Measurements from ENCODE around the gene STAG1. TPM values are rescaled to one million over a fixed set of nuclear protein-coding genes. Genes with fewer than 3 reads are reported as not detected.
"Not testable (repeated sequence)": the region's sequence is repeated elsewhere in the genome, so short reads cannot be mapped to it uniquely, and the experiment has no call there.

The STAG1 gene
- total and polyA plus RNA-seq, 2 experiments from 2014 or later: 9.0 to 21.9 TPM

DNA sequence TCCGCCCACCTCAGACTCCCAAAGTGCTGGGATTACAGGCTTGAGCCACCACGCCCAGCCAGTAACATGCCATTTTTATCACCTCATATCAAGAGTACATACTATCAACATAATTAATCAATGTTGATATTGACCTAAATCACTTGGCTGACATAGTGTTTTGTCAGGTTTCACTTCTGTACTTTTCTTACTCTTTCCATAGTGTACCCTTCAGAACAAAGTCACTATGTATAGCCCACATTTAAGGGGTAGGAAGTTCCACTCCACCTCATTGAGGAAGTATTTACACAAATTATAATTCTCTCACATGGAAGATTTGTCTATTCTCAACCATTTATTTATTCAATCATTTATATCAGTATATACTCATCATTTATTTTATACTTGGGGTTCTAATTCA lies 145.2 kb downstream of the STAG1 start:
- H3K36me3 Mint-ChIP-seq (ENCODE audit: low read depth): peaks cover 8% of the 10 kb centered on the region; the same call in 1 of the 3 replicates
- no peaks in the 10 kb centered on the region for H3K4me1 Mint-ChIP-seq
- Histone ChIP-seq H3K27me3 (ENCODE audit: insufficient read depth) (no peaks in the 10 kb centered on the region), H3K4me3 (no peak overlapping the region), H3K9me2 (ENCODE audit: insufficient read depth) (no peaks in the 10 kb centered on the region), H3K27ac (ENCODE audit: low read depth) (no peak overlapping the region), H3K36me3 (ENCODE audit: insufficient read depth) (no peaks in the 10 kb centered on the region), H3K79me2 (replicated peaks; ENCODE audit: insufficient read depth) (0 out of 2 replicates have a peak, but pooled peaks cover 3% of the 10 kb centered on the region), H2AFZ (no peak overlapping the region), H3F3A (replicated peaks; ENCODE audit: low read depth) (no peaks in the 10 kb centered on the region), H3K4me1 (ENCODE audit: insufficient read depth) (no peaks in the 10 kb centered on the region), H4K20me1 (replicated peaks; ENCODE audit: insufficient read depth) (no peaks in the 10 kb centered on the region), H3K4me2 (no peak overlapping the region)
- H3K4me3 Mint-ChIP-seq: no peak overlapping the region
- H3K9me3 Mint-ChIP-seq: no peaks in the 10 kb centered on the region
- DNase-seq (ENCODE audit: low spot score) (no peak), ATAC-seq (no peak)
- H3K27me3 Mint-ChIP-seq (ENCODE audit: insufficient read depth, low read depth, poor library complexity): no peaks in the 10 kb centered on the region
- H3K27ac Mint-ChIP-seq: no peak overlapping the region
- TF ChIP-seq, protein P1, sequence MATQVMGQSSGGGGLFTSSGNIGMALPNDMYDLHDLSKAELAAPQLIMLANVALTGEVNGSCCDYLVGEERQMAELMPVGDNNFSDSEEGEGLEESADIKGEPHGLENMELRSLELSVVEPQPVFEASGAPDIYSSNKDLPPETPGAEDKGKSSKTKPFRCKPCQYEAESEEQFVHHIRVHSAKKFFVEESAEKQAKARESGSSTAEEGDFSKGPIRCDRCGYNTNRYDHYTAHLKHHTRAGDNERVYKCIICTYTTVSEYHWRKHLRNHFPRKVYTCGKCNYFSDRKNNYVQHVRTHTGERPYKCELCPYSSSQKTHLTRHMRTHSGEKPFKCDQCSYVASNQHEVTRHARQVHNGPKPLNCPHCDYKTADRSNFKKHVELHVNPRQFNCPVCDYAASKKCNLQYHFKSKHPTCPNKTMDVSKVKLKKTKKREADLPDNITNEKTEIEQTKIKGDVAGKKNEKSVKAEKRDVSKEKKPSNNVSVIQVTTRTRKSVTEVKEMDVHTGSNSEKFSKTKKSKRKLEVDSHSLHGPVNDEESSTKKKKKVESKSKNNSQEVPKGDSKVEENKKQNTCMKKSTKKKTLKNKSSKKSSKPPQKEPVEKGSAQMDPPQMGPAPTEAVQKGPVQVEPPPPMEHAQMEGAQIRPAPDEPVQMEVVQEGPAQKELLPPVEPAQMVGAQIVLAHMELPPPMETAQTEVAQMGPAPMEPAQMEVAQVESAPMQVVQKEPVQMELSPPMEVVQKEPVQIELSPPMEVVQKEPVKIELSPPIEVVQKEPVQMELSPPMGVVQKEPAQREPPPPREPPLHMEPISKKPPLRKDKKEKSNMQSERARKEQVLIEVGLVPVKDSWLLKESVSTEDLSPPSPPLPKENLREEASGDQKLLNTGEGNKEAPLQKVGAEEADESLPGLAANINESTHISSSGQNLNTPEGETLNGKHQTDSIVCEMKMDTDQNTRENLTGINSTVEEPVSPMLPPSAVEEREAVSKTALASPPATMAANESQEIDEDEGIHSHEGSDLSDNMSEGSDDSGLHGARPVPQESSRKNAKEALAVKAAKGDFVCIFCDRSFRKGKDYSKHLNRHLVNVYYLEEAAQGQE (IDR thresholded peaks at IDR 0.05; ENCODE audit: unreplicated experiment): no peak
- TF ChIP-seq STAT1 (IDR thresholded peaks at IDR 0.05; ENCODE audit: unreplicated experiment) (no peak), CREB1 (CRISPR knock-in tag; IDR thresholded peaks at IDR 0.05; ENCODE audit: low read depth) (no peak), EZH2 (IDR thresholded peaks at IDR 0.05; ENCODE audit: low read depth, unreplicated experiment) (no peak), JUNB (IDR thresholded peaks at IDR 0.05; ENCODE audit: unreplicated experiment) (no peak), EZH2phosphoT487 (IDR thresholded peaks at IDR 0.05; ENCODE audit: unreplicated experiment) (no peak), ZNF114 (CRISPR knock-in tag; IDR thresholded peaks at IDR 0.05) (no peak), ZNF331 (CRISPR knock-in tag; IDR thresholded peaks at IDR 0.05; ENCODE audit: low read depth) (no peak)

DNA sequence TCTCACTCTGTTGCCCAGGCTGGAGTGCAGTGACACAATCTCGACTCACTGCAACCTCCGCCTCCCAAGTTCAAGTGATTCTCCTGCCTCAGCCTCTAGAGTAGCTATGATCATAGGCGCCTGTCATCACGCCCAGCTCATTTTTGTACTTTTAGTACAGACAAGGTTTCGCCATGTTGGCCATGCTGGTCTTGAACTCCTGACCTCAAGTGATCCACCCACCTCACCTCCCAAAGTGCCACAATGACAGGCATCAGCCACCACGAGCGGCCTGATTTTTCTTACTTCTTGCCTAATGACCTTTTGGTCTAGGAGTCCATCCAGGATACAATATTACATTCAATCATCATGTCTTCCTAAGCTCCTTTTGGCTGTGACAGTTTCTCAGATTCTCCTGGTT lies 146.0 kb downstream of the STAG1 start:
- H3K4me3 Mint-ChIP-seq, ATAC-seq, H3K9me3 Mint-ChIP-seq: not testable (repeated sequence)

GRCh38 chr3:136604961-136605360 lies 147.2 kb downstream of the STAG1 start:
- no peak overlapping the region for H3K27ac Mint-ChIP-seq
- no peak overlapping the region for H3K4me3 Mint-ChIP-seq
- no peaks in the 10 kb centered on the region for H3K4me1 Mint-ChIP-seq
- no peaks in the 10 kb centered on the region for H4K20me1 ChIP-seq (replicated peaks; ENCODE audit: insufficient read depth)
- H3K9me3 Mint-ChIP-seq: no peaks in the 10 kb centered on the region
- DNase-seq (ENCODE audit: low spot score) (no peak), ATAC-seq (no peak)
- H3K4me1 ChIP-seq (ENCODE audit: insufficient read depth): no peaks in the 10 kb centered on the region
- H3K36me3 Mint-ChIP-seq (ENCODE audit: low read depth): peaks cover 8% of the 10 kb centered on the region; the same call in 1 of the 3 replicates
- no peaks in the 10 kb centered on the region for H3K27me3 ChIP-seq (ENCODE audit: insufficient read depth)
- H3K36me3 ChIP-seq (ENCODE audit: insufficient read depth): no peaks in the 10 kb centered on the region
- no peaks in the 10 kb centered on the region for H3K9me2 ChIP-seq (ENCODE audit: insufficient read depth)
- no peak overlapping the region for H3K4me2 ChIP-seq
- H2AFZ ChIP-seq: no peak overlapping the region
- H3F3A ChIP-seq (replicated peaks; ENCODE audit: low read depth): no peaks in the 10 kb centered on the region
- H3K27ac ChIP-seq (ENCODE audit: low read depth): no peak overlapping the region
- H3K4me3 ChIP-seq: no peak overlapping the region
- peaks cover 3% of the 10 kb centered on the region for H3K27me3 Mint-ChIP-seq (ENCODE audit: insufficient read depth, low read depth, poor library complexity)
- H3K79me2 ChIP-seq (replicated peaks; ENCODE audit: insufficient read depth): 0 out of 2 replicates have a peak, but pooled peaks cover 3% of the 10 kb centered on the region
- TF ChIP-seq STAT1 (IDR thresholded peaks at IDR 0.05; ENCODE audit: unreplicated experiment): no peak
- TF ChIP-seq ETS1 (IDR thresholded peaks at IDR 0.05): no peak
- no peak for TF ChIP-seq NANOG (IDR thresholded peaks at IDR 0.05; ENCODE audit: borderline replicate concordance)

More for the DNA sequence above, 146.0 kb downstream of the STAG1 start:
- not testable (repeated sequence) for H3K27ac Mint-ChIP-seq; H3K27me3 Mint-ChIP-seq (ENCODE audit: insufficient read depth, low read depth, poor library complexity); H3F3A ChIP-seq (replicated peaks; ENCODE audit: low read depth); H3K36me3 Mint-ChIP-seq (ENCODE audit: low read depth); H3K9me2 ChIP-seq (ENCODE audit: insufficient read depth); DNase-seq (ENCODE audit: low spot score); H3K36me3 ChIP-seq (ENCODE audit: insufficient read depth); H3K27me3 ChIP-seq (ENCODE audit: insufficient read depth); H3K4me2 ChIP-seq; H4K20me1 ChIP-seq (replicated peaks; ENCODE audit: insufficient read depth); H3K4me3 ChIP-seq; H2AFZ ChIP-seq; H3K4me1 Mint-ChIP-seq; H3K4me1 ChIP-seq (ENCODE audit: insufficient read depth); H3K79me2 ChIP-seq (replicated peaks; ENCODE audit: insufficient read depth); H3K27ac ChIP-seq (ENCODE audit: low read depth)
